Fibroblast of skin of abdomen (primary cell): ENCODE data around the gene FMOD.
A peak's percentile ranks its signal among the peaks of the same experiment; 100 is the strongest.

Source experiments
- DNase-seq: peaks from one replicate; pipeline ENCODE4 v3.0.0-alpha.2; 2013

The FMOD gene

GRCh38 chr1:203360547-203361185, 9.7 kb upstream of the FMOD start:
- no peak for DNase-seq

GRCh38 chr1:203359010-203359571, 8.2 kb upstream of the FMOD start:
- peak; percentile 57 for DNase-seq

- no peak for DNase-seq
These were observed 3.3 kb upstream of the FMOD start for GRCh38 chr1:203354246-203354645.

- DNase-seq = no peak
These were observed 2.6 kb upstream of the FMOD start for GRCh38 chr1:203353486-203353885.

GRCh38 chr1:203349773-203350524, 973 bp downstream of the FMOD start:
- no peak for DNase-seq

GRCh38 chr1:203349166-203349565, 1.8 kb downstream of the FMOD start:
- DNase-seq = no peak

- no peak for DNase-seq
These were observed 4.2 kb downstream of the FMOD start for GRCh38 chr1:203346769-203347102.

- no peak for DNase-seq
These were observed 4.7 kb downstream of the FMOD start for GRCh38 chr1:203346060-203346768.

GRCh38 chr1:203343956-203344754, 6.8 kb downstream of the FMOD start:
- DNase-seq = no peak

- peak; percentile 32 for DNase-seq
These were observed 8.6 kb downstream of the FMOD start for GRCh38 chr1:203342192-203342940.

- DNase-seq = peak; percentile 78
These were observed 10.7 kb downstream of the FMOD start for GRCh38 chr1:203340112-203340790.

GRCh38 chr1:203338335-203339036, 12.4 kb downstream of the FMOD start:
- DNase-seq = peak; percentile 53

GRCh38 chr1:203336097-203336496, 14.8 kb downstream of the FMOD start:
- DNase-seq = no peak

GRCh38 chr1:203335503-203335902, 15.4 kb downstream of the FMOD start:
- no peak for DNase-seq

GRCh38 chr1:203331224-203331623, 19.7 kb downstream of the FMOD start:
- DNase-seq = no peak

GRCh38 chr1:203328714-203329122, 22.2 kb downstream of the FMOD start:
- DNase-seq = no peak

- peak; percentile 33 for DNase-seq
These were observed 23.1 kb downstream of the FMOD start for GRCh38 chr1:203327684-203328457.

GRCh38 chr1:203326830-203327683, 23.9 kb downstream of the FMOD start:
- DNase-seq = peak; percentile 76
